H9 (cell line): ENCODE results near the gene TMOD3. TPM values are rescaled to one million over a fixed set of nuclear protein-coding genes. Genes with fewer than 3 reads are reported as not detected.
A peak's percentile ranks its signal among the peaks of the same experiment; 100 is the strongest.

ENCODE experiments used
- DNase-seq: peaks from one replicate; pipeline ENCODE4 v3.0.0-alpha.2; 2017
- H2AFZ ChIP-seq: one replicate; pipeline ENCODE4 v1.6.1; 2013; ENCODE audit warnings: mild to moderate bottlenecking, low read length, control low read depth, moderate library complexity
- H2AK5ac ChIP-seq: 2 replicates; pipeline ENCODE4 v1.6.1; 2013; ENCODE audit warnings: low read length, control low read depth, mixed read lengths; ENCODE audit not compliant: insufficient read length
- H2BK120ac ChIP-seq: one replicate; pipeline ENCODE4 v1.6.1; 2013; ENCODE audit warnings: low read depth, mild to moderate bottlenecking, low read length, control low read depth, inconsistent platforms; ENCODE audit not compliant: poor library complexity, severe bottlenecking
- H2BK12ac ChIP-seq: 2 replicates; pipeline ENCODE4 v1.6.1; 2013; ENCODE audit warnings: low read length, control low read depth, mixed read lengths, low read depth; ENCODE audit not compliant: insufficient read length
- H2BK15ac ChIP-seq: 2 replicates; pipeline ENCODE4 v1.6.1; 2013; ENCODE audit warnings: low read depth, low read length, control low read depth
- H2BK20ac ChIP-seq: one replicate; pipeline ENCODE4 v1.6.1; 2013; ENCODE audit warnings: low read depth, mild to moderate bottlenecking, low read length, control low read depth, inconsistent platforms; ENCODE audit not compliant: poor library complexity, severe bottlenecking
- H2BK5ac ChIP-seq: 2 replicates; pipeline ENCODE4 v1.6.1; 2013; ENCODE audit warnings: low read length, control low read depth, mixed read lengths; ENCODE audit not compliant: insufficient read length
- H3K14ac ChIP-seq: 2 replicates; pipeline ENCODE4 v1.6.1; 2013; ENCODE audit warnings: low read length, control low read depth; ENCODE audit not compliant: insufficient read depth
- H3K18ac ChIP-seq: 2 replicates; pipeline ENCODE4 v1.6.1; 2013; ENCODE audit warnings: low read depth, mild to moderate bottlenecking, mixed read lengths, low read length, control low read depth; ENCODE audit not compliant: insufficient read length
- H3K23ac ChIP-seq: 2 replicates; pipeline ENCODE4 v1.6.1; 2013; ENCODE audit warnings: low read length, control low read depth, mixed read lengths, low read depth; ENCODE audit not compliant: insufficient read length
- H3K23me2 ChIP-seq: 2 replicates; pipeline ENCODE4 v1.6.1; 2013; ENCODE audit warnings: low read depth, mild to moderate bottlenecking, mixed read lengths, low read length, control low read depth; ENCODE audit not compliant: insufficient read length, poor library complexity, severe bottlenecking
- H3K27ac ChIP-seq: 2 replicates; pipeline ENCODE4 v1.5.1; 2013; ENCODE audit warnings: low read length, control low read depth, mixed read lengths, low read depth; ENCODE audit not compliant: insufficient read length
- H3K27me3 ChIP-seq: 2 replicates; pipeline ENCODE4 v1.6.1; 2013; ENCODE audit warnings: low read length, control low read depth, inconsistent platforms; ENCODE audit not compliant: insufficient read depth
- H3K4ac ChIP-seq: 2 replicates; pipeline ENCODE4 v1.6.1; 2013; ENCODE audit warnings: low read depth, mild to moderate bottlenecking, control low read depth, inconsistent platforms, low read length, moderate library complexity
- H3K4me1 ChIP-seq: 2 replicates; pipeline ENCODE4 v1.6.1; 2013; ENCODE audit warnings: low read length, control low read depth, inconsistent platforms; ENCODE audit not compliant: insufficient read depth
- H3K4me2 ChIP-seq: 2 replicates; pipeline ENCODE4 v1.6.1; 2013; ENCODE audit warnings: low read length, control low read depth, mixed read lengths; ENCODE audit not compliant: insufficient read length, insufficient read depth
- H3K56ac ChIP-seq: 2 replicates; pipeline ENCODE4 v1.6.1; 2013; ENCODE audit warnings: low read depth, mild to moderate bottlenecking, mixed read lengths, low read length, control low read depth; ENCODE audit not compliant: insufficient read length
- H3K79me1 ChIP-seq: 2 replicates; pipeline ENCODE4 v1.6.1; 2013; ENCODE audit warnings: low read depth, mild to moderate bottlenecking, moderate library complexity, low read length, control low read depth, inconsistent platforms; ENCODE audit not compliant: insufficient read depth, poor library complexity, severe bottlenecking
- H3K79me2 ChIP-seq: 2 replicates; pipeline ENCODE4 v1.6.1; 2013; ENCODE audit warnings: low read length, control low read depth, inconsistent platforms; ENCODE audit not compliant: insufficient read depth
- H3K9ac ChIP-seq: 2 replicates; pipeline ENCODE4 v1.6.1; 2013; ENCODE audit warnings: low read length, control low read depth, mixed read lengths; ENCODE audit not compliant: insufficient read length; ENCODE audit errors: extremely low read depth
- H3K9me3 ChIP-seq: one replicate; pipeline ENCODE4 v1.6.1; 2013; ENCODE audit warnings: low read depth, low read length, inconsistent platforms; ENCODE audit not compliant: control insufficient read depth
- H3T11ph ChIP-seq: one replicate; pipeline ENCODE4 v1.6.1; 2013; ENCODE audit warnings: mild to moderate bottlenecking, low read length, control low read depth, inconsistent platforms
- H4K20me1 ChIP-seq: one replicate; pipeline ENCODE4 v1.6.1; 2013; ENCODE audit not compliant: control insufficient read depth, insufficient read length, insufficient read depth
- H4K5ac ChIP-seq: 2 replicates; pipeline ENCODE4 v1.6.1; 2013; ENCODE audit warnings: low read depth, mild to moderate bottlenecking, mixed read lengths, low read length, control low read depth; ENCODE audit not compliant: insufficient read length
- H4K8ac ChIP-seq: replicated peaks from 2 replicates; pipeline ENCODE4 v1.6.1; 2013; ENCODE audit warnings: low read length, control low read depth, mixed read lengths, low read depth; ENCODE audit not compliant: insufficient read length
- H4K91ac ChIP-seq: 2 replicates; pipeline ENCODE4 v1.6.1; 2013; ENCODE audit warnings: low read depth, mild to moderate bottlenecking, moderate library complexity, mixed read lengths, low read length, control low read depth; ENCODE audit not compliant: insufficient read length
- H3K27ac Mint-ChIP-seq, 3 experiments: 2 replicates in 2 of 3; 3 replicates in 1 of 3; pipeline ENCODE4 v1.8.0; 2020 to 2021; ENCODE audit warnings: mixed read lengths in 3 of 3, mild to moderate bottlenecking in 1 of 3, moderate library complexity in 1 of 3
- H3K27me3 Mint-ChIP-seq: 2 replicates; pipeline ENCODE4 v1.8.0; 2021; ENCODE audit warnings: low read depth, mild to moderate bottlenecking, moderate library complexity, mixed read lengths
- H3K36me3 Mint-ChIP-seq, 3 experiments: 2 replicates in 2 of 3; 3 replicates in 1 of 3; pipeline ENCODE4 v1.8.0; 2020 to 2021; ENCODE audit warnings: low read depth in 3 of 3, mixed read lengths in 3 of 3; ENCODE audit not compliant: insufficient read depth in 1 of 3
- H3K4me1 Mint-ChIP-seq, 2 experiments: 2 replicates each; pipeline ENCODE4 v1.8.0; 2020; ENCODE audit warnings: mixed read lengths in 2 of 2
- H3K4me3 Mint-ChIP-seq, 2 experiments: 2 replicates in 1 of 2; 3 replicates in 1 of 2; pipeline ENCODE4 v1.8.0; 2020 to 2021; ENCODE audit warnings: mild to moderate bottlenecking in 2 of 2, mixed read lengths in 2 of 2, moderate library complexity in 1 of 2
- H3K9me3 Mint-ChIP-seq, 2 experiments: 2 replicates in 1 of 2; 3 replicates in 1 of 2; pipeline ENCODE4 v1.8.0; 2020; ENCODE audit warnings: mild to moderate bottlenecking in 2 of 2, mixed read lengths in 2 of 2, moderate library complexity in 1 of 2
- CTCF ChIP-seq: fragments of 200-600 bp; sonication (generic); conservative IDR thresholded peaks from 3 replicates; pipeline ENCODE4 v1.8.0; 2021; ENCODE audit warnings: antibody characterized with exemption, mild to moderate bottlenecking
- WGBS: extraction: QIAGEN DNeasy Blood & Tissue Kit; methylation state at CpG from one replicate; pipeline ENCODE4 v1.1.7; 2013; ENCODE audit warnings: missing lambda C conversion rate, low lambda C conversion rate, mixed read lengths; ENCODE audit not compliant: insufficient read length; ENCODE audit errors: extremely low coverage; 5-methylcytosine and 5-hydroxymethylcytosine counted together
- total RNA-seq: library from RNA; stranded (reverse); gene quantifications from 2 replicates; pipeline ENCODE4 v1.2.1, GENCODE V29; 2021

Gene TMOD3
- total RNA-seq, 1 experiment from 2014 or later: 24.7 TPM

GRCh38 chr15:51801391-51801835 lies 28.0 kb upstream of the TMOD3 start:
- Mint-ChIP-seq H3K27ac (0 out of 7 replicates have a peak overlapping the region, but pooled peaks of 1 of the 3 experiments have one; percentile 12), H3K4me1 (no peaks in the 10 kb centered on the region; a peak in 1 of 4 replicates), H3K27me3 (no peaks in the 10 kb centered on the region; the same call in 1 of the 2 replicates), H3K4me3 (no peak overlapping the region), H3K36me3 (no peaks in the 10 kb centered on the region), H3K9me3 (no peaks in the 10 kb centered on the region)
- Histone ChIP-seq H2AFZ (no peak overlapping the region), H3K79me1 (no peaks in the 10 kb centered on the region), H2BK20ac (no peak overlapping the region), H3K27ac (no peak overlapping the region), H3K23me2 (no peaks in the 10 kb centered on the region), H2BK12ac (no peak overlapping the region), H3K79me2 (no peaks in the 10 kb centered on the region), H3K14ac (no peak overlapping the region), H3K18ac (no peak overlapping the region), H2BK15ac (no peak overlapping the region), H3K4me1 (no peaks in the 10 kb centered on the region), H2BK120ac (no peak overlapping the region), H3K9ac (no peak overlapping the region), H4K5ac (no peak overlapping the region), H3T11ph (no peak overlapping the region), H3K9me3 (no peaks in the 10 kb centered on the region), H3K56ac (no peak overlapping the region), H3K4me2 (no peak overlapping the region), H4K8ac (no peak overlapping the region), H4K20me1 (no peaks in the 10 kb centered on the region), H4K91ac (no peak overlapping the region), H3K23ac (no peak overlapping the region), H3K4ac (no peak overlapping the region), H2BK5ac (no peak overlapping the region), H3K27me3 (no peaks in the 10 kb centered on the region), H2AK5ac (no peak overlapping the region)
- peak; percentile 63 for DNase-seq
- no CpG with 5 or more reads among the region's 3 CpGs for WGBS
- TF ChIP-seq CTCF: peak; percentile 79
